Measurements from ENCODE around the gene ANKS1A.

ANKS1A gene

DNA sequence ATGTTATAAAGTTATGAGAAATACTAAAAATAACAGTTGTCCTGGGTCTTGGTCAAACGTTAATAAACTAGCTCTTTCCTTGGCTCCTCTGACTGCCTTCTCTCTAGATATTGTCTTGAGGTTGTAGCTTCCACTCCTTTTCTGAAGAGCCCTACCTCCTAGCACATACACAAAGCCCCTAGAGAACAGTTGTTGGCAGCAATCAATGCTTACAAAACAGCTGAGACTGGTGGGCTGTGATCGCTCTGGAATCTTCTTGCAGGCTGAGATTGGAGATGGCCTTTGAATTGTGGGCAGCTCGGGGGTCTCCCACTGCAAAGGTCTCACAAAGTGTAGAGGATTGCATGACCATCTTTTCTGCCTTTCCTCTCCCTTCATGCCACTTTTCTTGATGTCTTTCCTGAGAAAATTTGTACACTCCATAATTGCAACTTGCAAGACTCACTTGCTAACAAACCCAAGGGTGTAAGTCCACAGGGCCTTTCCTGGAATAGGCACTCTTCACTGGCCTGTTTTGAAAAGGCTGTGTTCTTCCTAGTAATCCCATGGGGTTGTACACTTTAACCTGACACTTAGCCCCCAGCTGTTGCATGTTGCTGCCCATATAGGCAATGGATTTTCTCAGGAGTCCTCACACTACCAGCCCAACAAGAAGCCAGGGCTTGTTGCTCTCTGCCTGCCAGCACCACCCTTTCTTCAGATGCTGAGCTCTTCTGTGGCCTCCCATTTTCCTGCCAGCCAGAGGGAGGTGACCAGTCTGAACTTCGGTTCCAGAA is 152.2 kb downstream of the ANKS1A start:
- Mint-ChIP-seq H3K4me3 (no peak overlapping the region), H3K36me3 (ENCODE audit: low read depth) (peaks cover 28% of the 10 kb centered on the region), H3K4me1 (peaks cover 15% of the 10 kb centered on the region), H3K27ac (no peak overlapping the region), H3K9me3 (no peaks in the 10 kb centered on the region), H3K27me3 (ENCODE audit: low read depth, poor library complexity) (peaks cover 3% of the 10 kb centered on the region)
- DNase-seq, result no peak
- TF ChIP-seq, protein P1, sequence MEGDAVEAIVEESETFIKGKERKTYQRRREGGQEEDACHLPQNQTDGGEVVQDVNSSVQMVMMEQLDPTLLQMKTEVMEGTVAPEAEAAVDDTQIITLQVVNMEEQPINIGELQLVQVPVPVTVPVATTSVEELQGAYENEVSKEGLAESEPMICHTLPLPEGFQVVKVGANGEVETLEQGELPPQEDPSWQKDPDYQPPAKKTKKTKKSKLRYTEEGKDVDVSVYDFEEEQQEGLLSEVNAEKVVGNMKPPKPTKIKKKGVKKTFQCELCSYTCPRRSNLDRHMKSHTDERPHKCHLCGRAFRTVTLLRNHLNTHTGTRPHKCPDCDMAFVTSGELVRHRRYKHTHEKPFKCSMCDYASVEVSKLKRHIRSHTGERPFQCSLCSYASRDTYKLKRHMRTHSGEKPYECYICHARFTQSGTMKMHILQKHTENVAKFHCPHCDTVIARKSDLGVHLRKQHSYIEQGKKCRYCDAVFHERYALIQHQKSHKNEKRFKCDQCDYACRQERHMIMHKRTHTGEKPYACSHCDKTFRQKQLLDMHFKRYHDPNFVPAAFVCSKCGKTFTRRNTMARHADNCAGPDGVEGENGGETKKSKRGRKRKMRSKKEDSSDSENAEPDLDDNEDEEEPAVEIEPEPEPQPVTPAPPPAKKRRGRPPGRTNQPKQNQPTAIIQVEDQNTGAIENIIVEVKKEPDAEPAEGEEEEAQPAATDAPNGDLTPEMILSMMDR (IDR thresholded peaks at IDR 0.05), result no peak

DNA sequence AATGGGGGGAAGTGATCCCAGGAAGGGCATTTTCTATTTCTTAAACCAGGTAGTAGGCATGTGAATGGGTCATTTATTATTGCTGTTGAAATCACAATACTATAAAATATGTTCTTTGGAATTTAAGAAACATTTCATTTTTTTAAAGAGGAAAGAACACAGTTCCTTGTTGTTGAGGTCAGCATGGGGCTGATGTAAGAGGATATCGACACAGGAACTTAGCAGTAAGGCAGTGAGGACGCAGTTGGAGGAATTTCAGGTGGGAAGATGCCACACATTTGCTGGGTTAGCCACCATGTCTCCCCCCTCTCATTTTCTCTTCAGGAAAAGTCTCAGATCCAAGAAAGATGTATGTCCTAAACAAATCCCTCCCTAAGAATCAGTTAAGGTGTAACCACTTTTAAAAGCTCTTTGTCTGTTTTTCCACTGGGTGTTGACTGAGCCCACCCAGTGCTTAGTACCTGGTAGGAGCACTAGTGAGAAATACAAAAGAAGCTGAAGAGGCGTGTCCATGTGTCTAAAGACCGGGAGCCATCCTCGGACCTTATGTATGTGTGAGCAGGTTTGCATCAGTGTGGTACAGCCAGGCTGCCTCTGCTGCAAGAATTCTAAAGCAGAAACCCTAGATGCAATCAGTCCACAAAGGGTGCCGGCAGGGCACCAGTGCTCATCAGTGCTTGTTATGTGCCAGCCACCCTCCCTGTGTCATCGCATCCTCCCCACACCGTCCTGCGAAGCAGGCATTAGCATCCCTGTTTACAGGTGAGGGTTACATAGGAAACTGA is 153.2 kb downstream of the ANKS1A start:
- no peaks in the 10 kb centered on the region for H3K9me3 Mint-ChIP-seq
- H3K4me1 Mint-ChIP-seq, result peaks cover 6% of the 10 kb centered on the region

DNA sequence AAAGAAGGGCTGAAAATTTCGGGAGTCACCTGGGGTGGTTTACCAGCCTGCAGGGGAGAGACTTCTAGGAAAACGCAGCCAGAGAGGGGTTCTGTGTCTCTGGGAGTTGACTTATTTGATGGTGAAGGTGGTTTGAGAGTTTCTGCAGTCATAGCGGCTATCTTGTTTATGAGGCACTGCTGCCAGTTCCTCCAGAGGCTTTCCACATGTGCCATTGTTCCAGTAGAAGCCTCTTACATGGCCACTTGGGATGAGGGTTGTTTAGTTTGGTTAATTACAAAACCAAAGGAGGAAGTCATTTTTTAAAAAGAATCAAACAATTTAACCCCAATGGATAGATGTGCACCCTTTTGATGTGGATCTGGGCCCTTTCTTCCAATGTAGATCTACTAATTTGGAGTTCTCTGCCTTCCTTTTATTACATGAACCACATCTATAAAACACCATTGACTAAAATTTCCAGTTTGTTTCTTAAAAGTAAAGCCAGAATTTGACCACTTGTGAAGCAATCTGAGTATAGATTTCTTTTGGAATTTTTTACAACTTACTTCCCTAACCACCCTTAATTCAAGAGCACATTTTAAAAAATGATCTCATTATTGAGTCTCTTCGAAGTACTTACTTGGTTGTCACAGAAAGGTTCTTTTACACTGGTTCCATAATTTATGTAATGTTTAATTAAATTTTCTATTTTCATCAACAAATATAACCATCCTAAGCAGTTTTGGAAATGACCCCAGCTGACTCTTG is 154.5 kb downstream of the ANKS1A start:
- DNase-seq, result no peak
- TF ChIP-seq, protein P1 (IDR thresholded peaks at IDR 0.05), result no peak
- Mint-ChIP-seq H3K4me1 (no peaks in the 10 kb centered on the region), H3K27me3 (ENCODE audit: low read depth, poor library complexity) (no peaks in the 10 kb centered on the region), H3K9me3 (no peaks in the 10 kb centered on the region), H3K27ac (no peak overlapping the region), H3K4me3 (no peak overlapping the region), H3K36me3 (ENCODE audit: low read depth) (peaks cover 20% of the 10 kb centered on the region)

More for the DNA sequence above, 153.2 kb downstream of the ANKS1A start:
- no peak for DNase-seq
- TF ChIP-seq, protein P1 (IDR thresholded peaks at IDR 0.05), result no peak
- no peak overlapping the region for H3K4me3 Mint-ChIP-seq
- H3K27ac Mint-ChIP-seq, result no peak overlapping the region
- H3K36me3 Mint-ChIP-seq (ENCODE audit: low read depth), result peaks cover 28% of the 10 kb centered on the region
- H3K27me3 Mint-ChIP-seq (ENCODE audit: low read depth, poor library complexity), result peaks cover 3% of the 10 kb centered on the region

DNA sequence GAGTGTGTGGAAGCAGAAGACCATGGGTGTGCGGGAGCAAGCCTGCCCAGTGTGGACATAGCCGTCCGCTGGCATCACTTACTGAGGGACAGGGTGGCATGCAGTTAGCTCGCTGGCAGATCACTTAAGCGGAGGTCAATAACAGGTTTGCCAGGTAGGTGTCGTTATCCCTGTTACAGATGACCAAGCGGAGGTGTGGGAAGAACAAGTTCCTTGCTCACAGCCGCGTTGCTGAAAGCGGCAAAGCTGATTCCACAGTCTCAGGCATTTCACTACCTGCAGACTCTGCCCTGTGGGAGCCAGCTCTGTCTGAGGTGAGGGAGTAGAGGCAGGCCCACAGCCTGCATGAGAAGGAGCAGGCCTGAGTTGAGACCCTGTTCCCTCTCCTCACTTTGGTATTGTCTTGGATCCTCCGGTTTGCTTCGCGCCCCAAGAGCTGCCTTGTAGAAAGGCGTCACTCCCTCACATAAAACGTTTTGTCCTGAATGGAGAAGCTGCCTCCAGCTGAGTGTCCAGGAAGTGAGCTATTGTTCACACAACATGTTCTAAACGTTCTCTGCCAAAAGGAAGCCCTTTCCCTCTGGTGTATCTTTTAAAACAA is 155.2 kb downstream of the ANKS1A start:
- Mint-ChIP-seq H3K9me3 (no peaks in the 10 kb centered on the region), H3K27ac (peak overlapping the region; percentile 91), H3K36me3 (ENCODE audit: low read depth) (peaks cover 20% of the 10 kb centered on the region), H3K4me3 (no peak overlapping the region), H3K27me3 (ENCODE audit: low read depth, poor library complexity) (no peaks in the 10 kb centered on the region), H3K4me1 (no peaks in the 10 kb centered on the region)
- TF ChIP-seq, protein P1 (IDR thresholded peaks at IDR 0.05), result no peak
- no peak for DNase-seq

DNA sequence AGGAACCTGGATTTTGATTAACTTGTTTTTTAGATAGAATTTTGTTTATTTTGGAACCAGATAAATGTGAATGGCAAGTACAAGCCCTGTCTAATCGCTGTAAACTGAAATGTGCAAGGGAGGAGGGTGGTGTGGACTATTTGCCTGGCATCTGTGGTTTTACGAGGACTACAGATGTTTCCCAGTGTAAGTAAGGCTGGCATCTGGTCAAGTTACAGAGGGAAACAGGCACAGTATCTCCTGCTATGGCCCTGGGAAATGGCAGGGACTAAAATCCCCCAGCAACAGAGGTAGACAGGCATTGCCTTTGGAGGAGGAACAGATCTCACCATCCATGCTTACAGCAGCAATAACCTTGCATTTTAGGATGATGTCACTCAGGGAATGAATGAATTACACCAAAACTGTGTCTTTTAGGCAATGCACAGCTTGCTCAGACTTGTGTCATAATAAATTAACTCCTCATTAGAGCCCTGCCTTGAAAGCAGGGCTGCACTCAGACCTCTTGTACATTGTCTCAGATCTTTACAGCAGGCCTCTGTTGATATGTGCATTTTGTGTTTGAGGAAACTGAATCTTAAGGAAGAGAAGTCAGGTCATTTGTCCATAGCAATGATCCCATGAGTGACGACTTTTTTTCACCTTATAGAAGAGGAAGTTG is 155.8 kb downstream of the ANKS1A start:
- Mint-ChIP-seq H3K27me3 (ENCODE audit: low read depth, poor library complexity) (no peaks in the 10 kb centered on the region), H3K36me3 (ENCODE audit: low read depth) (peaks cover 14% of the 10 kb centered on the region), H3K4me1 (no peaks in the 10 kb centered on the region), H3K27ac (peak overlapping the region; percentile 91), H3K4me3 (no peak overlapping the region), H3K9me3 (no peaks in the 10 kb centered on the region)
- TF ChIP-seq, protein P1 (IDR thresholded peaks at IDR 0.05), result no peak
- no peak for DNase-seq
